K562 (cell line): Measurements from ENCODE around the gene FCHSD1. TPM values are rescaled to one million over a fixed set of nuclear protein-coding genes. Genes with fewer than 3 reads are reported as not detected.

ENCODE experiments used
- ATAC-seq: fragments of 200-7000 bp; cut with Tn5 transposase; 3 replicates; pipeline ENCODE4 v1.9.1; 2020; ENCODE audit warnings: moderate library complexity
- BruUV-seq: library from RNA; stranded (reverse); fragments of 400-500 nt; replicated peaks from 2 replicates; lab custom pipeline; 2021; lab: Mats Ljungman, UMichigan
- CTCF ChIA-PET: fragments of 300-600 bp; formaldehyde crosslinking; extraction: SDS; loops from one replicate; lab custom pipeline; 2021; ENCODE audit warnings: low intra/inter-chr PET ratio; lab: Yijun Ruan, JAX
- POLR2A ChIA-PET: fragments of 300-600, 350-650 bp; sonication (Branson Sonifier 250); formaldehyde crosslinking; extraction: SDS; loops from one replicate; lab custom pipeline; 2021; ENCODE audit warnings: antibody characterized with exemption, inconsistent platforms; lab: Yijun Ruan, JAX
- DNase-seq, 4 experiments: peaks; one replicate each; pipeline versions ENCODE4 v3.0.0 to v3.0.0-alpha.2; 2011 to 2018; ENCODE audit warnings: low spot score in 3 of 4, mixed read lengths in 3 of 4; ENCODE audit errors: extremely low read depth in 1 of 4
- FAIRE-seq: peaks from 2 replicates; lab custom pipeline; 2011; peaks lifted over from hg19 to GRCh38; lab: Jason Lieb, UNC
- H2AFZ ChIP-seq: 2 replicates; pipeline ENCODE4 v1.6.0; 2011; ENCODE audit warnings: low read depth, low read length, control low read depth, inconsistent platforms
- H3K27ac ChIP-seq: fragments of 200-600 bp; 3 replicates; pipeline ENCODE4 v1.8.0; 2011; ENCODE audit warnings: low read depth, mild to moderate bottlenecking, control low read depth, inconsistent platforms, low read length, moderate library complexity, mixed read lengths; ENCODE audit errors: extremely low read depth
- H3K27me3 ChIP-seq, 2 experiments: fragments of 300-600 bp in 1 of 2; 2 replicates in 1 of 2; 3 replicates in 1 of 2; pipeline versions ENCODE4 v1.6.0 to v1.8.0; 2011; ENCODE audit warnings: inconsistent platforms in 2 of 2, low read length in 2 of 2, mild to moderate bottlenecking in 1 of 2, mixed read lengths in 1 of 2, moderate library complexity in 1 of 2; ENCODE audit not compliant: control insufficient read depth in 2 of 2, insufficient read depth in 2 of 2
- H3K36me3 ChIP-seq: fragments of 300-600 bp; 3 replicates; pipeline ENCODE4 v1.8.0; 2011; ENCODE audit warnings: mild to moderate bottlenecking, low read length, inconsistent platforms; ENCODE audit not compliant: control insufficient read depth, insufficient read depth
- H3K4me1 ChIP-seq, 2 experiments: fragments of 200-600 bp in 1 of 2; replicated peaks in 1 of 2; 2 replicates in 1 of 2; 3 replicates in 1 of 2; pipeline versions ENCODE4 v1.5.1 to v1.8.0; 2011; ENCODE audit warnings: inconsistent platforms in 2 of 2, low read length in 2 of 2, mild to moderate bottlenecking in 1 of 2, mixed read lengths in 1 of 2, moderate library complexity in 1 of 2; ENCODE audit not compliant: control insufficient read depth in 2 of 2, insufficient read depth in 2 of 2
- H3K4me2 ChIP-seq: 2 replicates; pipeline ENCODE4 v1.6.1; 2011; ENCODE audit warnings: low read length, control low read depth, inconsistent platforms, mixed read lengths; ENCODE audit not compliant: insufficient read depth
- H3K4me3 ChIP-seq: fragments of 200-600 bp; sonication (generic), shearing (Covaris generic); 2 replicates; pipeline ENCODE4 v1.5.1; 2016; ENCODE audit warnings: control low read depth, inconsistent platforms
- H3K79me2 ChIP-seq: fragments of 200-600 bp; 3 replicates; pipeline ENCODE4 v1.8.0; 2011; ENCODE audit warnings: low read length, inconsistent platforms; ENCODE audit not compliant: control insufficient read depth, insufficient read depth
- H3K9ac ChIP-seq, 2 experiments: 2 replicates each; pipeline versions ENCODE4 v1.6.0 to v1.6.1; 2011; ENCODE audit warnings: low read depth in 2 of 2, low read length in 2 of 2, control low read depth in 1 of 2, inconsistent platforms in 1 of 2, mild to moderate bottlenecking in 1 of 2, mixed read lengths in 1 of 2; ENCODE audit not compliant: insufficient read depth in 1 of 2
- H3K9me1 ChIP-seq: one replicate; pipeline ENCODE4 v1.6.0; 2011; ENCODE audit warnings: inconsistent platforms, mild to moderate bottlenecking, low read length, moderate library complexity; ENCODE audit not compliant: control insufficient read depth, insufficient read depth
- H3K9me3 ChIP-seq: replicated peaks from 2 replicates; pipeline ENCODE4 v1.5.1; 2011; ENCODE audit warnings: low read depth, low read length, inconsistent platforms; ENCODE audit not compliant: control insufficient read depth, insufficient read depth
- H4K20me1 ChIP-seq: replicated peaks from 2 replicates; pipeline ENCODE4 v1.6.1; 2011; ENCODE audit warnings: low read length, inconsistent platforms, mixed read lengths; ENCODE audit not compliant: control insufficient read depth, insufficient read depth
- CREB1 ChIP-seq, 2 experiments: sonication (generic) in 1 of 2; formaldehyde crosslinking in 1 of 2; IDR thresholded peaks; 2 replicates each; pipeline versions ENCODE4 v1.6.1 to v1.8.0; 2012 to 2022; ENCODE audit warnings: inconsistent platforms in 1 of 2, mild to moderate bottlenecking in 1 of 2, missing genetic modification reagents in 1 of 2, moderate library complexity in 1 of 2
- GATAD2B ChIP-seq: fragments of 450-650 bp; IDR thresholded peaks from 2 replicates; pipeline ENCODE4 v1.6.1; 2017; ENCODE audit warnings: mild to moderate bottlenecking, borderline replicate concordance
- HMBOX1 ChIP-seq: sonication (generic); IDR thresholded peaks from 2 replicates; pipeline ENCODE4 v1.6.1; 2016
- HNRNPH1 ChIP-seq: fragments of 200-400 bp; formaldehyde crosslinking; optimal IDR thresholded peaks from 2 replicates; pipeline ENCODE3; 2017; ENCODE audit warnings: low read depth, mild to moderate bottlenecking, low read length, moderate library complexity
- WGBS: fragments of 100-300 bp; shearing (Covaris generic); methylation state at CpG from one replicate; pipeline ENCODE4 v1.1.6; 2016; ENCODE audit warnings: low coverage, mixed read lengths; ENCODE audit not compliant: insufficient coverage; ENCODE audit errors: missing lambda C conversion rate; 5-methylcytosine and 5-hydroxymethylcytosine counted together
- in situ Hi-C: fragments of 300-500 bp; cut with MboI; formaldehyde crosslinking; loops from 4 replicates; pipeline ENCODE4 v1.15.0; 2018; ENCODE audit warnings: inconsistent platforms, mixed read lengths
- intact Hi-C: fragments of 100-400 bp; cut with micrococcal nuclease; formaldehyde crosslinking; loops from 2 replicates; pipeline ENCODE4 v1.14.2; 2022
- polyA plus RNA-seq, 8 experiments: library from polyadenylated mRNA; depleted of rRNA in 4 of 8; stranded (reverse) in 5 of 8; unstranded in 3 of 8; fragments of >200 nt; fragmentation: Nextera tagmentation in 2 of 8; fragmentation: Illumina TruSeq in 1 of 8; extraction: Ambion mirVana in 2 of 8; extraction: Trizol in 1 of 8; gene quantifications; 2 replicates each; pipeline versions ENCODE4 v1.2.1 to v1.2.3, GENCODE V29; 2011 to 2014; ENCODE audit warnings: inconsistent platforms in 1 of 8, missing spikeins in 1 of 8
- total RNA-seq, 7 experiments: library from RNA; depleted of rRNA in 6 of 7; stranded (reverse); fragments of >200 nt in 6 of 7; fragmentation: Illumina TruSeq in 2 of 7; extraction: Trizol in 2 of 7; gene quantifications; 2 replicates each; pipeline versions ENCODE4 v1.2.1 to v1.2.3, GENCODE V29; 2011 to 2021; ENCODE audit warnings: low replicate concordance in 1 of 7
- TF ChIP-seq, protein P1 (sequence below), 2 experiments: fragments of 450-650 bp; IDR thresholded peaks; 2 replicates each; pipeline ENCODE4 v1.6.1; 2018; ENCODE audit warnings: mild to moderate bottlenecking in 2 of 2, low read depth in 1 of 2; ENCODE audit not compliant: partially characterized antibody in 2 of 2

Gene FCHSD1
- total and polyA plus RNA-seq, 9 of the 15 experiments (the other 6 are each of a cell fraction or from before 2014, with no cell fraction given) = 0.35 to 37.5 (median 13.6) TPM

- Histone ChIP-seq H3K79me2 (peaks cover 99% of the 10 kb centered on the region), H3K36me3 (peaks cover 55% of the 10 kb centered on the region), H3K4me2 (peak overlapping the region; percentile 31; the same call in 1 of the 2 replicates), H3K9ac (peak overlapping the region in 1 of 2 experiments; percentile 37; a peak in 2 of 4 replicates), H4K20me1 (0 out of 2 replicates have a peak, but pooled peaks cover 4% of the 10 kb centered on the region), H3K27ac (peak overlapping the region; percentile 86; the same call in 2 of the 3 replicates), H3K4me3 (no peak overlapping the region), H3K27me3 (no peaks in the 10 kb centered on the region), H3K4me1 (peaks cover 9 to 51% of the 10 kb centered on the region in 2 experiments; a peak in 4 of 5 replicates), H3K9me3 (no peaks in the 10 kb centered on the region), H3K9me1 (no peaks in the 10 kb centered on the region), H2AFZ (no peak overlapping the region)
- ChIA-PET POLR2A (interaction anchor here (1.6 to 3.2 kb wide), 4 partner anchors 9 to 15 kb away, joined by 3 to 16 read pairs (median 8); partner anchors contain the start of gene DIAPH1), CTCF (no interaction called here)
- WGBS = 30% methylated on average over 2 of the region's 2 CpGs
- no TSS peak for BruUV-seq
- DNase-seq = peak in 1 of 4 experiments; percentile 32
- peak; percentile 29 for ATAC-seq
- in situ Hi-C loops = no loop called here
- FAIRE-seq = no peak
- no peak for TF ChIP-seq CREB1 (IDR thresholded peaks at IDR 0.05)
- no peak for TF ChIP-seq CREB1 (CRISPR knock-in tag; IDR thresholded peaks at IDR 0.05)
- TF ChIP-seq HMBOX1 = 0 out of 2 replicates have a peak, but pooled peaks have one; percentile 4
- TF ChIP-seq HNRNPH1 = no peak
- 0 out of 2 replicates have a peak, but pooled peaks have one; percentile 13 for TF ChIP-seq GATAD2B
- TF ChIP-seq, protein P1, sequence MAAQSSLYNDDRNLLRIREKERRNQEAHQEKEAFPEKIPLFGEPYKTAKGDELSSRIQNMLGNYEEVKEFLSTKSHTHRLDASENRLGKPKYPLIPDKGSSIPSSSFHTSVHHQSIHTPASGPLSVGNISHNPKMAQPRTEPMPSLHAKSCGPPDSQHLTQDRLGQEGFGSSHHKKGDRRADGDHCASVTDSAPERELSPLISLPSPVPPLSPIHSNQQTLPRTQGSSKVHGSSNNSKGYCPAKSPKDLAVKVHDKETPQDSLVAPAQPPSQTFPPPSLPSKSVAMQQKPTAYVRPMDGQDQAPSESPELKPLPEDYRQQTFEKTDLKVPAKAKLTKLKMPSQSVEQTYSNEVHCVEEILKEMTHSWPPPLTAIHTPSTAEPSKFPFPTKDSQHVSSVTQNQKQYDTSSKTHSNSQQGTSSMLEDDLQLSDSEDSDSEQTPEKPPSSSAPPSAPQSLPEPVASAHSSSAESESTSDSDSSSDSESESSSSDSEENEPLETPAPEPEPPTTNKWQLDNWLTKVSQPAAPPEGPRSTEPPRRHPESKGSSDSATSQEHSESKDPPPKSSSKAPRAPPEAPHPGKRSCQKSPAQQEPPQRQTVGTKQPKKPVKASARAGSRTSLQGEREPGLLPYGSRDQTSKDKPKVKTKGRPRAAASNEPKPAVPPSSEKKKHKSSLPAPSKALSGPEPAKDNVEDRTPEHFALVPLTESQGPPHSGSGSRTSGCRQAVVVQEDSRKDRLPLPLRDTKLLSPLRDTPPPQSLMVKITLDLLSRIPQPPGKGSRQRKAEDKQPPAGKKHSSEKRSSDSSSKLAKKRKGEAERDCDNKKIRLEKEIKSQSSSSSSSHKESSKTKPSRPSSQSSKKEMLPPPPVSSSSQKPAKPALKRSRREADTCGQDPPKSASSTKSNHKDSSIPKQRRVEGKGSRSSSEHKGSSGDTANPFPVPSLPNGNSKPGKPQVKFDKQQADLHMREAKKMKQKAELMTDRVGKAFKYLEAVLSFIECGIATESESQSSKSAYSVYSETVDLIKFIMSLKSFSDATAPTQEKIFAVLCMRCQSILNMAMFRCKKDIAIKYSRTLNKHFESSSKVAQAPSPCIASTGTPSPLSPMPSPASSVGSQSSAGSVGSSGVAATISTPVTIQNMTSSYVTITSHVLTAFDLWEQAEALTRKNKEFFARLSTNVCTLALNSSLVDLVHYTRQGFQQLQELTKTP (IDR thresholded peaks at IDR 0.05; ENCODE audit: low read depth in 1 of 2, partially characterized antibody in 2 of 2) = peak in 1 of 2 experiments; percentile 14
- intact Hi-C loops = no loop called here
These were observed 43.2 kb downstream of the FCHSD1 start for GRCh38 chr5:141608046-141608445.
